Neutrophil (primary cell): ENCODE measurements around the gene TGM2.
A peak's percentile ranks its signal among the peaks of the same experiment; 100 is the strongest.

Source experiments
- H3K27ac ChIP-seq: fragments of 200-600 bp; sonication (generic); 2 replicates; pipeline ENCODE4 v1.5.1; 2016; ENCODE audit warnings: mild to moderate bottlenecking, moderate library complexity
- H3K27me3 ChIP-seq: fragments of 200-600 bp; sonication (generic); 2 replicates; pipeline ENCODE4 v1.6.0; 2016; ENCODE audit warnings: mild to moderate bottlenecking
- H3K36me3 ChIP-seq: fragments of 200-600 bp; sonication (generic); 2 replicates; pipeline ENCODE4 v1.5.1; 2017
- H3K4me1 ChIP-seq, 2 experiments: fragments of 200-600 bp in 1 of 2; sonication (generic) in 1 of 2; 1 replicate in 1 of 2; 2 replicates in 1 of 2; pipeline versions ENCODE4 v1.5.1 to v1.6.1; 2013 to 2016; ENCODE audit warnings: low read depth in 1 of 2, low read length in 1 of 2, mild to moderate bottlenecking in 1 of 2, moderate library complexity in 1 of 2; ENCODE audit not compliant: control insufficient read depth in 1 of 2, insufficient read depth in 1 of 2
- H3K4me3 ChIP-seq, 2 experiments: fragments of 200-600 bp in 1 of 2; sonication (generic) in 1 of 2; 1 replicate in 1 of 2; 2 replicates in 1 of 2; pipeline ENCODE4 v1.5.1; 2013 to 2016; ENCODE audit warnings: low read depth in 1 of 2, low read length in 1 of 2, mild to moderate bottlenecking in 1 of 2, moderate library complexity in 1 of 2
- H3K9me3 ChIP-seq: fragments of 200-600 bp; sonication (generic); 2 replicates; pipeline ENCODE4 v1.5.1; 2016
- CTCF ChIP-seq: fragments of 200-600 bp; sonication (generic); IDR thresholded peaks from 2 replicates; pipeline ENCODE4 v1.5.1; 2016; ENCODE audit warnings: antibody characterized with exemption

Gene TGM2

GRCh38 chr20:38211200-38212097 lies 46.4 kb upstream of the TGM2 start:
- Histone ChIP-seq H3K4me3 (peak overlapping the region in 1 of 2 experiments; percentile 24), H3K36me3 (no peaks in the 10 kb centered on the region), H3K27ac (peak overlapping the region; percentile 67), H3K4me1 (peaks cover 13 to 14% of the 10 kb centered on the region in 2 experiments), H3K9me3 (no peaks in the 10 kb centered on the region), H3K27me3 (peaks cover 5% of the 10 kb centered on the region)
- no peak for TF ChIP-seq CTCF

- no peaks in the 10 kb centered on the region for H3K9me3 ChIP-seq
- peaks cover 13 to 14% of the 10 kb centered on the region in 2 experiments for H3K4me1 ChIP-seq
- H3K4me3 ChIP-seq: peak overlapping the region in 1 of 2 experiments; percentile 24
- H3K27ac ChIP-seq: peak overlapping the region; percentile 67
- peaks cover 5% of the 10 kb centered on the region for H3K27me3 ChIP-seq
- TF ChIP-seq CTCF: no peak
- H3K36me3 ChIP-seq: no peaks in the 10 kb centered on the region
Observed at GRCh38 chr20:38210741-38211140, 45.7 kb upstream of the TGM2 start.

- no peaks in the 10 kb centered on the region for H3K36me3 ChIP-seq
- H3K4me3 ChIP-seq: no peak overlapping the region
- H3K9me3 ChIP-seq: no peaks in the 10 kb centered on the region
- TF ChIP-seq CTCF: no peak
- H3K27ac ChIP-seq: no peak overlapping the region
- H3K4me1 ChIP-seq: peaks cover 13 to 14% of the 10 kb centered on the region in 2 experiments
- H3K27me3 ChIP-seq: peaks cover 5% of the 10 kb centered on the region
Observed at GRCh38 chr20:38209736-38210405, 44.8 kb upstream of the TGM2 start.

GRCh38 chr20:38209054-38209675 lies 44.1 kb upstream of the TGM2 start:
- peaks cover 5% of the 10 kb centered on the region for H3K27me3 ChIP-seq
- H3K9me3 ChIP-seq: no peaks in the 10 kb centered on the region
- H3K4me3 ChIP-seq: no peak overlapping the region
- H3K36me3 ChIP-seq: no peaks in the 10 kb centered on the region
- H3K27ac ChIP-seq: no peak overlapping the region
- TF ChIP-seq CTCF: no peak
- peaks cover 13 to 14% of the 10 kb centered on the region in 2 experiments for H3K4me1 ChIP-seq

GRCh38 chr20:38208523-38208922 lies 43.5 kb upstream of the TGM2 start:
- Histone ChIP-seq H3K27me3 (peaks cover 5% of the 10 kb centered on the region), H3K36me3 (no peaks in the 10 kb centered on the region), H3K4me3 (no peak overlapping the region), H3K9me3 (no peaks in the 10 kb centered on the region), H3K27ac (no peak overlapping the region), H3K4me1 (peaks cover 13 to 14% of the 10 kb centered on the region in 2 experiments)
- no peak for TF ChIP-seq CTCF
